IMR-90 (cell line): Measurements from ENCODE around the gene KCNK7. TPM values are rescaled to one million over a fixed set of nuclear protein-coding genes. Genes with fewer than 3 reads are reported as not detected.

Experiments
- ATAC-seq: fragments of 200-7000 bp; cut with Tn5 transposase; 2 replicates; pipeline ENCODE4 v1.9.1; 2020; ENCODE audit warnings: low read depth, mild to moderate bottlenecking, moderate library complexity
- BruUV-seq: library from RNA; stranded (reverse); fragments of 400-500 nt; replicated peaks from 2 replicates; lab custom pipeline; 2021; lab: Mats Ljungman, UMichigan
- CTCF ChIA-PET: fragments of 300-600 bp; formaldehyde crosslinking; extraction: SDS; loops from one replicate; lab custom pipeline; 2021; ENCODE audit warnings: antibody characterized with exemption; lab: Yijun Ruan, JAX
- POLR2A ChIA-PET: fragments of 300-600 bp; sonication (Branson Sonifier 250); formaldehyde crosslinking; loops from one replicate; lab custom pipeline; 2022; ENCODE audit warnings: antibody characterized with exemption; ENCODE audit not compliant: unreplicated experiment; lab: Charles Lee
- DNase-seq: peaks from one replicate; pipeline ENCODE4 v3.0.0; 2013
- H2AFZ ChIP-seq: replicated peaks from 2 replicates; pipeline ENCODE3; 2013; ENCODE audit warnings: low read length, mild to moderate bottlenecking; ENCODE audit not compliant: poor library complexity
- H2AK5ac ChIP-seq: 2 replicates; pipeline ENCODE4 v1.6.1; 2013; ENCODE audit warnings: low read depth, low read length, inconsistent platforms
- H2AK9ac ChIP-seq: replicated peaks from 2 replicates; pipeline ENCODE3; 2013; ENCODE audit warnings: mild to moderate bottlenecking, low read depth, low read length, moderate library complexity; ENCODE audit not compliant: poor library complexity
- H2BK120ac ChIP-seq: 2 replicates; pipeline ENCODE4 v1.6.1; 2013; ENCODE audit warnings: low read depth, low read length, inconsistent platforms
- H2BK15ac ChIP-seq: 3 replicates; pipeline ENCODE4 v1.6.1; 2013; ENCODE audit warnings: low read depth, low read length, inconsistent platforms
- H2BK20ac ChIP-seq: 2 replicates; pipeline ENCODE4 v1.6.1; 2013; ENCODE audit warnings: low read depth, mild to moderate bottlenecking, inconsistent platforms, low read length, moderate library complexity
- H2BK5ac ChIP-seq: 2 replicates; pipeline ENCODE4 v1.6.1; 2013; ENCODE audit warnings: mild to moderate bottlenecking, low read depth, low read length, inconsistent platforms; ENCODE audit not compliant: poor library complexity, severe bottlenecking
- H3K14ac ChIP-seq: replicated peaks from 2 replicates; pipeline ENCODE4 v1.6.1; 2013; ENCODE audit warnings: low read depth, low read length, inconsistent platforms
- H3K18ac ChIP-seq: 2 replicates; pipeline ENCODE4 v1.6.1; 2013; ENCODE audit warnings: low read depth, low read length, control low read depth
- H3K23ac ChIP-seq: 2 replicates; pipeline ENCODE4 v1.6.1; 2013; ENCODE audit warnings: low read depth, low read length, inconsistent platforms
- H3K27ac ChIP-seq: 2 replicates; pipeline ENCODE4 v1.5.1; 2013; ENCODE audit warnings: mild to moderate bottlenecking, control low read depth, low read length; ENCODE audit not compliant: insufficient read depth
- H3K27me3 ChIP-seq: 2 replicates; pipeline ENCODE4 v1.6.1; 2013; ENCODE audit warnings: low read length; ENCODE audit not compliant: control insufficient read depth, insufficient read depth
- H3K36me3 ChIP-seq: 2 replicates; pipeline ENCODE4 v1.6.1; 2013; ENCODE audit warnings: low read length, mixed read lengths; ENCODE audit not compliant: control insufficient read depth, insufficient read depth
- H3K4ac ChIP-seq: 2 replicates; pipeline ENCODE4 v1.6.1; 2013; ENCODE audit warnings: low read depth, low read length, inconsistent platforms
- H3K4me1 ChIP-seq: 2 replicates; pipeline ENCODE4 v1.6.1; 2013; ENCODE audit warnings: low read length, mixed read lengths; ENCODE audit not compliant: control insufficient read depth, insufficient read depth
- H3K4me2 ChIP-seq: 2 replicates; pipeline ENCODE4 v1.6.1; 2013; ENCODE audit warnings: low read depth, mild to moderate bottlenecking, control low read depth, low read length, moderate library complexity
- H3K4me3 ChIP-seq: 2 replicates; pipeline ENCODE4 v1.5.1; 2013; ENCODE audit warnings: low read depth, mild to moderate bottlenecking, control low read depth, low read length, moderate library complexity; ENCODE audit not compliant: insufficient read depth
- H3K56ac ChIP-seq: 2 replicates; pipeline ENCODE4 v1.6.1; 2013; ENCODE audit warnings: low read length, inconsistent platforms; ENCODE audit not compliant: insufficient read depth; ENCODE audit errors: extremely low read depth
- H3K79me1 ChIP-seq, 2 experiments: 2 replicates each; pipeline ENCODE4 v1.6.1; 2013; ENCODE audit warnings: low read length in 2 of 2, inconsistent platforms in 1 of 2, low read depth in 1 of 2
- H3K9ac ChIP-seq: 2 replicates; pipeline ENCODE4 v1.6.1; 2013; ENCODE audit warnings: low read depth, low read length, control low read depth
- H3K9me1 ChIP-seq: 2 replicates; pipeline ENCODE4 v1.6.1; 2013; ENCODE audit warnings: low read length, inconsistent platforms; ENCODE audit not compliant: insufficient read depth
- H3K9me3 ChIP-seq: 2 replicates; pipeline ENCODE4 v1.6.1; 2013; ENCODE audit warnings: low read length; ENCODE audit not compliant: control insufficient read depth, insufficient read depth
- H4K20me1 ChIP-seq: 2 replicates; pipeline ENCODE4 v1.6.1; 2013; ENCODE audit warnings: low read length, inconsistent platforms; ENCODE audit not compliant: insufficient read depth
- H4K5ac ChIP-seq: 2 replicates; pipeline ENCODE4 v1.6.1; 2013; ENCODE audit warnings: mild to moderate bottlenecking, low read depth, low read length, control low read depth
- H4K8ac ChIP-seq, 2 experiments: 2 replicates each; pipeline ENCODE4 v1.6.1; 2013; ENCODE audit warnings: low read depth in 2 of 2, low read length in 2 of 2, control low read depth in 1 of 2, inconsistent platforms in 1 of 2
- H4K91ac ChIP-seq: 2 replicates; pipeline ENCODE4 v1.6.1; 2013; ENCODE audit warnings: low read depth, low read length, inconsistent platforms; ENCODE audit not compliant: insufficient read depth
- CEBPB ChIP-seq: IDR thresholded peaks from 2 replicates; pipeline ENCODE4 v1.6.1; 2012; ENCODE audit warnings: low read depth, low read length, improper control_type of control experiment
- CTCF ChIP-seq: conservative IDR thresholded peaks from 2 replicates; pipeline ENCODE4 v1.5.1; 2012; ENCODE audit warnings: mild to moderate bottlenecking, low read depth, low read length, improper control_type of control experiment
- ELK1 ChIP-seq: fragments of 150-350 bp; IDR thresholded peaks from 2 replicates; pipeline ENCODE4 v1.6.1; 2016; ENCODE audit warnings: low read depth, mild to moderate bottlenecking, low read length, moderate library complexity, borderline replicate concordance
- FOS ChIP-seq: fragments of 150-350 bp; IDR thresholded peaks from 2 replicates; pipeline ENCODE4 v1.6.1; 2016; ENCODE audit warnings: low read depth, low read length
- MAFK ChIP-seq: IDR thresholded peaks from 2 replicates; pipeline ENCODE4 v1.6.1; 2012; ENCODE audit warnings: low read depth, low read length, improper control_type of control experiment
- MXI1 ChIP-seq: IDR thresholded peaks from 2 replicates; pipeline ENCODE4 v1.6.1; 2012; ENCODE audit warnings: low read depth, mild to moderate bottlenecking, low read length, moderate library complexity, borderline replicate concordance
- NFE2L2 ChIP-seq: fragments of 150-350 bp; IDR thresholded peaks from 2 replicates; pipeline ENCODE4 v1.6.1; 2016; ENCODE audit warnings: low read depth, mild to moderate bottlenecking, low read length
- POLR2A ChIP-seq: IDR thresholded peaks from 2 replicates; pipeline ENCODE4 v1.6.1; 2012; ENCODE audit warnings: mild to moderate bottlenecking, low read depth, low read length
- RAD21 ChIP-seq: IDR thresholded peaks from 2 replicates; pipeline ENCODE4 v1.6.1; 2012; ENCODE audit warnings: low read length, improper control_type of control experiment
- RCOR1 ChIP-seq: IDR thresholded peaks from 2 replicates; pipeline ENCODE4 v1.6.1; 2012; ENCODE audit warnings: mild to moderate bottlenecking, low read length, improper control_type of control experiment; ENCODE audit not compliant: insufficient replicate concordance
- SMC3 ChIP-seq: fragments of 150-350 bp; IDR thresholded peaks from 2 replicates; pipeline ENCODE4 v1.6.1; 2016; ENCODE audit warnings: low read depth, mild to moderate bottlenecking, antibody characterized with exemption, low read length, moderate library complexity
- USF2 ChIP-seq: fragments of 150-350 bp; IDR thresholded peaks from 2 replicates; pipeline ENCODE4 v1.6.1; 2017; ENCODE audit warnings: mild to moderate bottlenecking, antibody characterized with exemption, low read length, low read depth
- WGBS, 2 experiments: methylation state at CpG; one replicate each; pipeline versions ENCODE4 v1.1.5 to v1.1.7; 2013; ENCODE audit warnings: missing lambda C conversion rate in 2 of 2; ENCODE audit not compliant: insufficient read length in 1 of 2; ENCODE audit errors: extremely low coverage in 2 of 2; 5-methylcytosine and 5-hydroxymethylcytosine counted together
- dilution Hi-C: fragments of 300-500 bp; cut with HindIII; formaldehyde crosslinking; loops from one replicate; pipeline ENCODE4 v1.14.3; 2018; ENCODE audit warnings: low sequenced_read_pairs; ENCODE audit not compliant: unreplicated experiment
- in situ Hi-C: fragments of 300-500 bp; cut with MboI; formaldehyde crosslinking; loops from 3 replicates; pipeline ENCODE4 v1.14.3; 2019; ENCODE audit warnings: low sequenced_read_pairs, inconsistent platforms, mixed read lengths
- intact Hi-C: fragments of 100-400 bp; cut with micrococcal nuclease; formaldehyde crosslinking; loops from 2 replicates; pipeline ENCODE4 v1.10.0; 2022
- polyA plus RNA-seq, 3 experiments: library from polyadenylated mRNA; depleted of rRNA; stranded (reverse); fragments of >200 nt; gene quantifications; 2 replicates each; pipeline ENCODE4 v1.2.3, GENCODE V29; 2012; ENCODE audit warnings: low replicate concordance in 1 of 3
- total RNA-seq: library from RNA; depleted of rRNA; stranded (reverse); fragments of >200 nt; gene quantifications from 2 replicates; pipeline ENCODE4 v1.2.3, GENCODE V29; 2012

Gene KCNK7
- total and polyA plus RNA-seq, 2 of the 4 experiments (the other 2 are of a cell fraction): 0.09 TPM; not detected in 1

- no peak overlapping the region for H3K18ac ChIP-seq
- intact Hi-C loops: no loop called here
- no TSS peak for BruUV-seq
These were observed 23.8 kb upstream of the KCNK7 start for GRCh38 chr11:65619281-65619928.

More at GRCh38 chr11:65619281-65619928, 23.8 kb upstream of the KCNK7 start:
- Histone ChIP-seq H3K23ac (no peak overlapping the region), H3K79me1 (peaks cover 17 to 40% of the 10 kb centered on the region in 2 experiments), H2BK15ac (no peak overlapping the region), H3K9ac (no peak overlapping the region), H4K91ac (no peak overlapping the region), H3K4me1 (peaks cover 3% of the 10 kb centered on the region; the same call in 1 of the 2 replicates), H2AFZ (peak overlapping the region; percentile 1), H3K27me3 (no peaks in the 10 kb centered on the region), H3K27ac (no peak overlapping the region), H2BK120ac (no peak overlapping the region), H2AK9ac (no peak overlapping the region), H3K4ac (no peak overlapping the region), H4K20me1 (peaks cover 21% of the 10 kb centered on the region), H3K36me3 (peaks cover 57% of the 10 kb centered on the region), H3K4me2 (no peak overlapping the region), H3K4me3 (no peak overlapping the region), H3K9me3 (no peaks in the 10 kb centered on the region), H3K9me1 (no peaks in the 10 kb centered on the region), H4K5ac (no peak overlapping the region), H3K56ac (no peak overlapping the region), H4K8ac (no peak overlapping the region), H2BK5ac (no peak overlapping the region), H2AK5ac (no peak overlapping the region), H3K14ac (no peak overlapping the region), H2BK20ac (no peak overlapping the region)
- in situ Hi-C loops (no loop called here), dilution Hi-C loops (no loop called here)
- TF ChIP-seq MXI1 (no peak), POLR2A (no peak), NFE2L2 (no peak), SMC3 (no peak), USF2 (no peak), CTCF (no peak), RAD21 (no peak), MAFK (no peak), CEBPB (no peak), ELK1 (no peak), FOS (no peak), RCOR1 (no peak)
- CTCF ChIA-PET: no interaction called here
- POLR2A ChIA-PET: no interaction called here
- WGBS, 2 experiments: 97% methylated on average over 10 of the region's 29 CpGs; no CpG with 5 or more reads in 1 of the 2 experiments
- ATAC-seq: no peak
- DNase-seq: no peak
